Measurements from ENCODE around the gene GAP43. TPM values are rescaled to one million over a fixed set of nuclear protein-coding genes. Genes with fewer than 3 reads are reported as not detected.

The GAP43 gene
- total and polyA plus RNA-seq, 10 donors, result 0.14 to 0.38 (median 0.20) TPM; not detected in 7

DNA sequence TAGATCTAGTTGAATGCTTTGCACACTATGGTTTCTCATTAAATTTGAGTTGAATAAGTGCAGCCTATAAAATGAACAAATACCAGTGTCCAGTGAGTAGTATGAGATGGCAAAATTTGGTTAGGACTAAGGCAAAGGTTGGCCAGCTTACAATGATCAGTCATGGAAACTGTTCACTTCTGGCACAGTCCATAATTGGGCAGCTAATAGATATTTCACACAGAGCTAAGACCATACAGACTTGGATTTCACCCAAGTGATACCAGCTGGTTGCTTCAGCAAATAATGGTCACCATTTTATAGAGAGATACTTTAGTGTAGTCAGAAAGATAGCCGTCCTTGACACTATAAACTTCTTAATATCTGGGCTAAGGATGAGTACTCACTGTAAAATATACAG lies 15.7 kb downstream of the GAP43 start:
- H3K36me3 ChIP-seq, result no peaks in the 10 kb centered on the region
- H3K4me3 ChIP-seq, result no peak overlapping the region
- H3K4me1 ChIP-seq, result no peaks in the 10 kb centered on the region
- no peak overlapping the region for H3K27ac ChIP-seq
- DNase-seq, result no peak
- H3K27me3 ChIP-seq (replicated peaks in 1 of 7), result peaks cover 0 to 6% (median 0%) of the 10 kb centered on the region in 7 donors
- intact Hi-C loops (cut with DNase I; ENCODE audit: low total_unique reads), result no loop called here
- TF ChIP-seq, protein P1, sequence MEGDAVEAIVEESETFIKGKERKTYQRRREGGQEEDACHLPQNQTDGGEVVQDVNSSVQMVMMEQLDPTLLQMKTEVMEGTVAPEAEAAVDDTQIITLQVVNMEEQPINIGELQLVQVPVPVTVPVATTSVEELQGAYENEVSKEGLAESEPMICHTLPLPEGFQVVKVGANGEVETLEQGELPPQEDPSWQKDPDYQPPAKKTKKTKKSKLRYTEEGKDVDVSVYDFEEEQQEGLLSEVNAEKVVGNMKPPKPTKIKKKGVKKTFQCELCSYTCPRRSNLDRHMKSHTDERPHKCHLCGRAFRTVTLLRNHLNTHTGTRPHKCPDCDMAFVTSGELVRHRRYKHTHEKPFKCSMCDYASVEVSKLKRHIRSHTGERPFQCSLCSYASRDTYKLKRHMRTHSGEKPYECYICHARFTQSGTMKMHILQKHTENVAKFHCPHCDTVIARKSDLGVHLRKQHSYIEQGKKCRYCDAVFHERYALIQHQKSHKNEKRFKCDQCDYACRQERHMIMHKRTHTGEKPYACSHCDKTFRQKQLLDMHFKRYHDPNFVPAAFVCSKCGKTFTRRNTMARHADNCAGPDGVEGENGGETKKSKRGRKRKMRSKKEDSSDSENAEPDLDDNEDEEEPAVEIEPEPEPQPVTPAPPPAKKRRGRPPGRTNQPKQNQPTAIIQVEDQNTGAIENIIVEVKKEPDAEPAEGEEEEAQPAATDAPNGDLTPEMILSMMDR (IDR thresholded peaks at IDR 0.05 in 8 of 11, conservative IDR thresholded peaks at IDR 0.05 in 3 of 11), result no peak
- no peak for TF ChIP-seq POLR2A (IDR thresholded peaks at IDR 0.05)
- no peak for TF ChIP-seq POLR2AphosphoS5 (IDR thresholded peaks at IDR 0.05)
- H3K9me3 ChIP-seq, result no peaks in the 10 kb centered on the region
- WGBS, 5 donors, result 81 to 100% (median 92%) methylated on average over 1 of the region's 1 CpG

DNA sequence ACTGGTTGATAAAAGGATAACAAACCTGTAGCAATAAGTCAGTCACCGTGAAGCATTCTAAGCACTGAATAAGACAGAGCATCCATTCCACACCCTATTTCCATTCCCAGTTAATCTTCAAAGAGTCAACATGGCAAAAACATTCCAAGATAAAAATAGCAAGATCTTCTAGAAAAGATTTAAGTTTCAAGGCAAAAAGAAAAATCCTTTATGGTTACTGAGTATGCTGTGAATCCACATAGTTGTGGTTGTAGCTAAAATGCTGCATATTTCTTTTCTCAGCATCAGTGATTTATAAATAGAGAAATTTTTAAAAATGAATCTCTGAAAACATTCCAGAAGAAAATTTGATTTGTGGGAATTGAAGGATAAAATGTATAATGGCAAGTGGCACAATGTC lies 21.1 kb downstream of the GAP43 start:
- Histone ChIP-seq H3K27ac (no peak overlapping the region), H3K4me3 (no peak overlapping the region), H3K9me3 (no peaks in the 10 kb centered on the region), H3K36me3 (no peaks in the 10 kb centered on the region), H3K4me1 (no peaks in the 10 kb centered on the region), H3K27me3 (replicated peaks in 1 of 7) (no peaks in the 10 kb centered on the region)
- intact Hi-C loops (cut with DNase I; ENCODE audit: low total_unique reads), result no loop called here
- TF ChIP-seq POLR2AphosphoS5 (IDR thresholded peaks at IDR 0.05) (no peak), POLR2A (IDR thresholded peaks at IDR 0.05) (no peak)
- TF ChIP-seq, protein P1 (IDR thresholded peaks at IDR 0.05 in 8 of 11, conservative IDR thresholded peaks at IDR 0.05 in 3 of 11), result no peak
- WGBS, 5 donors, result 87 to 97% (median 91%) methylated on average over 1 of the region's 1 CpG
- no peak for DNase-seq

DNA sequence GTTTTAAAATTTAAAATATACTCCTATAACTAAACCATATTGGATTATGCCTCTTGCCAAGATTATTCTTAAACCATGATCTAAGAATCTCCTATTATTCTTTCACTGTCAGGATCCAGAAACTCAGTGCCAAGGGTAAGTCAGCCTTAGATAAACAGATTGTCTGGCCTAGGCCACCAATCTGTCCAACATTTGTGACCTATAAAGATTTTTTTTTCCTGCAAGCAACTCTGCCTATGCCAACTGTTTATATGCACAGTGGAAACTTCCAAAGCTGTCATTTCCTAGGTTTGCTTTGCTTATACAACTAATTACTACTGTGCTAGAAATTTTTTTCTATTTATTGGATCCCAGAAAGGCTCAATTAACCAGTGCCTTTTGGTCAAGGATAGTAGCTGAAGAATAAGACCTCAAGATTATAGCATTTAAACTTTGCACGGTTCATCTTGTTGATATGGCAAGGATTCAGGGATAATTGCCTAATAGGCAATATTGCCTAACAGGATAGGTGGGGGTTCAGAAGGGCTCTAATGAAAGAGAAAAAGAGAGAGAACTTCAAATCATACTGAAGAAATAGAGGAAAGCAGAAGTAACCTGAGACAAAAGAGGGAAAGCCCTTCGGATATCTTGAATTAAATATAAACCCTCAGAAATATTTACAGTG lies 22.8 kb downstream of the GAP43 start:
- Histone ChIP-seq H3K27ac (no peak overlapping the region), H3K4me3 (no peak overlapping the region), H3K27me3 (replicated peaks in 1 of 7) (no peaks in the 10 kb centered on the region), H3K9me3 (no peaks in the 10 kb centered on the region), H3K36me3 (no peaks in the 10 kb centered on the region), H3K4me1 (no peaks in the 10 kb centered on the region)
- intact Hi-C loops (cut with DNase I; ENCODE audit: low total_unique reads), result no loop called here
- TF ChIP-seq POLR2A (IDR thresholded peaks at IDR 0.05) (no peak), POLR2AphosphoS5 (IDR thresholded peaks at IDR 0.05) (no peak)
- TF ChIP-seq, protein P1 (IDR thresholded peaks at IDR 0.05 in 8 of 11, conservative IDR thresholded peaks at IDR 0.05 in 3 of 11), result no peak
- DNase-seq, result no peak
- 83 to 93% (median 85%) methylated on average over 2 of the region's 2 CpGs for WGBS, 5 donors

DNA sequence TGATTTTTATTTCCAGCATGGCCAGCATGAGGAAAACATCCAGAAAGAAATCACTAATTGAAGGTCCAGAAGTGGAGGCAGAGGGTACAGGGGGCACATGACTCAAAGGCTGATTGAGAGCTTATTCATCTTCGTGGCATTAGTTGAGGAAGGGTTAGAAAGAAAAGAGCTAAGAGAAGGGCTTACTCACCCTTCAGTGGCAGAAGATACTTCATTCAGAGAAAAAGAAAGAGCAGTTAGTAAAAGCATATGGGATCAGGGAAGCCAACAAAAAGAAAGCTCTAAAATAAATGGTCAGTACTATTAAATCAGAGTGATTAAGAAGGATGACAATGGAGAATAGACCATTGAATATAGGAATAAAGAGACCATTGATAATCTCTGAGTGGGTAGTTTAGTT lies 25.2 kb downstream of the GAP43 start:
- Histone ChIP-seq H3K36me3 (no peaks in the 10 kb centered on the region), H3K27ac (no peak overlapping the region), H3K4me3 (no peak overlapping the region), H3K4me1 (peaks cover 0 to 6% (median 0%) of the 10 kb centered on the region in 6 donors), H3K27me3 (replicated peaks in 1 of 7) (no peaks in the 10 kb centered on the region), H3K9me3 (no peaks in the 10 kb centered on the region)
- 74 to 91% (median 88%) methylated on average over 1 of the region's 1 CpG for WGBS, 5 donors
- intact Hi-C loops (cut with DNase I; ENCODE audit: low total_unique reads), result no loop called here
- DNase-seq, result no peak
- TF ChIP-seq, protein P1 (IDR thresholded peaks at IDR 0.05 in 8 of 11, conservative IDR thresholded peaks at IDR 0.05 in 3 of 11), result no peak
- TF ChIP-seq POLR2AphosphoS5 (IDR thresholded peaks at IDR 0.05) (no peak), POLR2A (IDR thresholded peaks at IDR 0.05) (no peak)
